ENCODE results near the gene LONP2. TPM values are rescaled to one million over a fixed set of nuclear protein-coding genes. Genes with fewer than 3 reads are reported as not detected.
"Not testable (repeated sequence)": the region's sequence is repeated elsewhere in the genome, so short reads cannot be mapped to it uniquely, and the experiment has no call there.

LONP2 gene
- total RNA-seq, 1 donor from 2014 or later: 50.7 TPM

- Mint-ChIP-seq H3K4me3 (ENCODE audit: unreplicated experiment) (no peak overlapping the region), H3K27me3 (ENCODE audit: low read depth, unreplicated experiment) (no peaks in the 10 kb centered on the region), H3K27ac (ENCODE audit: unreplicated experiment) (peak overlapping the region; percentile 49), H3K36me3 (ENCODE audit: low read depth, unreplicated experiment) (no peaks in the 10 kb centered on the region), H3K4me1 (ENCODE audit: low read depth, unreplicated experiment) (peaks cover 3% of the 10 kb centered on the region), H3K9me3 (ENCODE audit: unreplicated experiment) (no peaks in the 10 kb centered on the region)
- no peak overlapping the region for H3K4me2 ChIP-seq (ENCODE audit: low read length)
- peak overlapping the region; percentile 8 for H2AFZ ChIP-seq (ENCODE audit: low read depth, low read length)
- DNase-seq (ENCODE audit: low read depth): peak; percentile 46
- H3K4me1 ChIP-seq (ENCODE audit: insufficient read depth, low read length): no peaks in the 10 kb centered on the region
- no peak for FAIRE-seq
- no peaks in the 10 kb centered on the region for H3K9me3 ChIP-seq (ENCODE audit: insufficient read depth, low read depth, low read length)
- H3K27ac ChIP-seq (ENCODE audit: low read depth, low read length): no peak overlapping the region
- H3K36me3 ChIP-seq (ENCODE audit: insufficient read depth, low read length): no peaks in the 10 kb centered on the region
- H3K4me3 ChIP-seq (ENCODE audit: insufficient read depth, low read depth, low read length): no peak overlapping the region
- H3K9ac ChIP-seq (ENCODE audit: low read length): no peak overlapping the region
- no peaks in the 10 kb centered on the region for H3K79me2 ChIP-seq (ENCODE audit: insufficient read depth, low read length)
- H4K20me1 ChIP-seq (ENCODE audit: insufficient read depth, low read length): no peaks in the 10 kb centered on the region
- no peak for TF ChIP-seq EZH2 (IDR thresholded peaks at IDR 0.05; ENCODE audit: insufficient read depth, low read length)
- TF ChIP-seq CTCF (IDR thresholded peaks at IDR 0.05; ENCODE audit: insufficient read depth, low read depth, low read length): no peak
- H3K27me3 ChIP-seq (ENCODE audit: insufficient read depth, low read length): no peaks in the 10 kb centered on the region
Measured at GRCh38 chr16:48393485-48394354, 149.6 kb downstream of the LONP2 start.

GRCh38 chr16:48394355-48394703 is 150.2 kb downstream of the LONP2 start:
- Histone ChIP-seq H3K4me1 (ENCODE audit: insufficient read depth, low read length) (no peaks in the 10 kb centered on the region), H3K36me3 (ENCODE audit: insufficient read depth, low read length) (no peaks in the 10 kb centered on the region), H3K27me3 (ENCODE audit: insufficient read depth, low read length) (no peaks in the 10 kb centered on the region), H3K79me2 (ENCODE audit: insufficient read depth, low read length) (no peaks in the 10 kb centered on the region), H4K20me1 (ENCODE audit: insufficient read depth, low read length) (no peaks in the 10 kb centered on the region), H3K9ac (ENCODE audit: low read length) (no peak overlapping the region), H3K4me2 (ENCODE audit: low read length) (no peak overlapping the region), H2AFZ (ENCODE audit: low read depth, low read length) (no peak overlapping the region), H3K4me3 (ENCODE audit: insufficient read depth, low read depth, low read length) (no peak overlapping the region), H3K27ac (ENCODE audit: low read depth, low read length) (no peak overlapping the region), H3K9me3 (ENCODE audit: insufficient read depth, low read depth, low read length) (no peaks in the 10 kb centered on the region)
- no peaks in the 10 kb centered on the region for H3K27me3 Mint-ChIP-seq (ENCODE audit: low read depth, unreplicated experiment)
- H3K36me3 Mint-ChIP-seq (ENCODE audit: low read depth, unreplicated experiment): no peaks in the 10 kb centered on the region
- H3K9me3 Mint-ChIP-seq (ENCODE audit: unreplicated experiment): no peaks in the 10 kb centered on the region
- peak overlapping the region; percentile 49 for H3K27ac Mint-ChIP-seq (ENCODE audit: unreplicated experiment)
- peaks cover 3% of the 10 kb centered on the region for H3K4me1 Mint-ChIP-seq (ENCODE audit: low read depth, unreplicated experiment)
- no peak for FAIRE-seq
- TF ChIP-seq CTCF (IDR thresholded peaks at IDR 0.05; ENCODE audit: insufficient read depth, low read depth, low read length) (no peak), EZH2 (IDR thresholded peaks at IDR 0.05; ENCODE audit: insufficient read depth, low read length) (no peak)
- DNase-seq (ENCODE audit: low read depth): no peak
- H3K4me3 Mint-ChIP-seq (ENCODE audit: unreplicated experiment): no peak overlapping the region

GRCh38 chr16:48395375-48395774 is 151.3 kb downstream of the LONP2 start:
- no peak for FAIRE-seq
- no peak for TF ChIP-seq CTCF (IDR thresholded peaks at IDR 0.05; ENCODE audit: insufficient read depth, low read depth, low read length)
- TF ChIP-seq EZH2 (IDR thresholded peaks at IDR 0.05; ENCODE audit: insufficient read depth, low read length): no peak

GRCh38 chr16:48402547-48402946 is 158.4 kb downstream of the LONP2 start:
- H3K27me3 ChIP-seq (ENCODE audit: insufficient read depth, low read length); H3K9me3 Mint-ChIP-seq (ENCODE audit: unreplicated experiment); H3K9ac ChIP-seq (ENCODE audit: low read length); H3K27ac Mint-ChIP-seq (ENCODE audit: unreplicated experiment); H3K27ac ChIP-seq (ENCODE audit: low read depth, low read length); H3K4me1 ChIP-seq (ENCODE audit: insufficient read depth, low read length); H3K79me2 ChIP-seq (ENCODE audit: insufficient read depth, low read length); H3K4me3 Mint-ChIP-seq (ENCODE audit: unreplicated experiment); H2AFZ ChIP-seq (ENCODE audit: low read depth, low read length); H3K4me3 ChIP-seq (ENCODE audit: insufficient read depth, low read depth, low read length); H3K9me3 ChIP-seq (ENCODE audit: insufficient read depth, low read depth, low read length); DNase-seq (ENCODE audit: low read depth); H3K36me3 Mint-ChIP-seq (ENCODE audit: low read depth, unreplicated experiment); H3K4me1 Mint-ChIP-seq (ENCODE audit: low read depth, unreplicated experiment); H3K36me3 ChIP-seq (ENCODE audit: insufficient read depth, low read length); FAIRE-seq; H3K27me3 Mint-ChIP-seq (ENCODE audit: low read depth, unreplicated experiment); H3K4me2 ChIP-seq (ENCODE audit: low read length); H4K20me1 ChIP-seq (ENCODE audit: insufficient read depth, low read length): not testable (repeated sequence)

More at GRCh38 chr16:48395375-48395774, 151.3 kb downstream of the LONP2 start:
- no peaks in the 10 kb centered on the region for H3K27me3 ChIP-seq (ENCODE audit: insufficient read depth, low read length)
- Mint-ChIP-seq H3K4me1 (ENCODE audit: low read depth, unreplicated experiment) (peaks cover 3% of the 10 kb centered on the region), H3K27me3 (ENCODE audit: low read depth, unreplicated experiment) (no peaks in the 10 kb centered on the region), H3K36me3 (ENCODE audit: low read depth, unreplicated experiment) (no peaks in the 10 kb centered on the region), H3K9me3 (ENCODE audit: unreplicated experiment) (no peaks in the 10 kb centered on the region), H3K4me3 (ENCODE audit: unreplicated experiment) (no peak overlapping the region), H3K27ac (ENCODE audit: unreplicated experiment) (no peak overlapping the region)
- H3K36me3 ChIP-seq (ENCODE audit: insufficient read depth, low read length): no peaks in the 10 kb centered on the region
- no peak for DNase-seq (ENCODE audit: low read depth)
- H4K20me1 ChIP-seq (ENCODE audit: insufficient read depth, low read length): no peaks in the 10 kb centered on the region
- no peak overlapping the region for H2AFZ ChIP-seq (ENCODE audit: low read depth, low read length)
- no peaks in the 10 kb centered on the region for H3K79me2 ChIP-seq (ENCODE audit: insufficient read depth, low read length)
- no peaks in the 10 kb centered on the region for H3K4me1 ChIP-seq (ENCODE audit: insufficient read depth, low read length)
- no peaks in the 10 kb centered on the region for H3K9me3 ChIP-seq (ENCODE audit: insufficient read depth, low read depth, low read length)
- no peak overlapping the region for H3K27ac ChIP-seq (ENCODE audit: low read depth, low read length)
- H3K9ac ChIP-seq (ENCODE audit: low read length): no peak overlapping the region
- no peak overlapping the region for H3K4me3 ChIP-seq (ENCODE audit: insufficient read depth, low read depth, low read length)
- no peak overlapping the region for H3K4me2 ChIP-seq (ENCODE audit: low read length)

Measured in astrocyte (in vitro differentiated cells and primary cell).